ENCODE measurements around the gene WNT3A.
"Not testable (repeated sequence)": the region's sequence is repeated elsewhere in the genome, so short reads cannot be mapped to it uniquely, and the experiment has no call there.

The WNT3A gene

GRCh38 chr1:228013131-228013934 lies 6.5 kb downstream of the WNT3A start:
- no peak for DNase-seq

GRCh38 chr1:228013935-228014930 lies 7.4 kb downstream of the WNT3A start:
- DNase-seq: no peak

DNA sequence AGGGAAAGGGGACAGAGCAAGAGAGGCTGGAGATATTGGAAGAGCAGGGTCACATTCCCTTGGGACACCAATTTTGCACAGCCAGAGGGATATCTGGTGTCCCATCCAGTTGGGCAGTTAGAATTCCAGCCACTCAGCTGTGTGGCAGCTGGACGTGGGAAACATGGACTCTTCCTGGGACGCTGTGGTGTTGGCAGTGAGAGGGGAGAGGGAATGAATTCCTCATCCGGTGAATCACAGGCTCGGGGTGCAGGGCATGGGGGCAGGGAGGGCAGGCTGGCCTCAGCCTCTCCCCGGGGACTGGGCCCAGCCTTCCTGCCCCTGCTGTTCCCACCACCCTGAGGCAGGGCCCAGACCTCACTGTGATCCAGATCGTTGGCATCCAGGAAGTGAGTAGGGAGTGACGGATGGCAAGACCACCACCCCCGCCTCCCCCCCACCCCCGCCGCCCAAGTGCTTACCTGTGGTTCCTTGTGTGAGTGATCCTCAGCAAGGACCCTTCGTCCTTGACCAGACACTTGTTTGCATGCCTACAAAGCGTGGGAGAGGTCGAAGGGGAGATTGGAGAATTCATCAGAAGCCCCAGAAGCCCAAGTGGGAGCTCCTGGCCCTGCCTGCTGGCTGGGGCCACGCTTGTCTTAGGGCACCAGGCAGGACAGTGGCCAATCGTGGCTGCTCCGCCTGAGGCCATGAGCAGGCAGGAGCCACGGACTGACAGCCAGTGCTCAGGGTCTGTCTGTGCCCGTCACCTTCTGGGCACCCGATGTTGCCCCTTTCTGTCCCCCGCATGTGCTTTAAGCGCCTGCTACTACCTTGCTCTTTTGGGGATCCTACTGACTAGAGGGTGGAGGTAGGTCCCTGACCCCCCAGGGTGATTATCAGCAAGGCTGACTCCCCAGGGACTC lies 8.7 kb downstream of the WNT3A start:
- DNase-seq: no peak

- DNase-seq: no peak
These were observed 9.3 kb downstream of the WNT3A start for GRCh38 chr1:228016181-228016510.

DNA sequence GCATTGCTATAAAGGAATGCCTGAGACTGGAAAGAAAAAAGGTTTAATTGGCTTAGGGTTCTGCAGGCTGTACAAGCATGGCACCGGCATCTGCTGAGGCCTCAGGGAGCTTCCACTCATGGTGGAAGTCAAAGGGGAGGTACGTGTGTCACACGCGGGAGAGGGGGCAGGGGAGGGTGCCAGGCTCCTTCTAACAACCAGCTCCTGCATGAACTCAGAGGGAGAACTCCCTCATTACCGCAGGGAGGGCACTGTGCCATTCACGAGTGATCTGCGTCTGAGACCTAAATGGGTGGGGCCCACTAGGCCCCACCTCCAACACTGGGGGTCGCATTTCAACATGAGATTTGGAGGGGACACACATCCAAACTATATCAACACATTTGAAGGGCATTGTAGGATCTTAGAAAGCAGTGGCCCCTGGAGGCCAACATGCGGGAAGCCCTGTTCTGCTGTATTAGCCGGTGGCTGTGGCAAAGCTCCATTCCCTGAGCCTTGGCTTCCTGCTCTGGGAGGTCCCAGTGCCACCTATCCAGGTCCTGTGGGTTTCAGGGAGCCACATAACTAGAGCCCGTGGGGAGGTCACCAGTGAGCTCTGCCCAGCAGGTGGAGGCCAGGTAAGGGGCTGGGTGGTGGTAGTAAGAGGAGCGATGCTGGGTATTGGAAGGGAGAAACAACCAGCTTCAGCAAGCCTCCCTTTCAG lies 10.0 kb downstream of the WNT3A start:
- no peak for DNase-seq

GRCh38 chr1:228017356-228018124 lies 10.7 kb downstream of the WNT3A start:
- DNase-seq: no peak

DNA sequence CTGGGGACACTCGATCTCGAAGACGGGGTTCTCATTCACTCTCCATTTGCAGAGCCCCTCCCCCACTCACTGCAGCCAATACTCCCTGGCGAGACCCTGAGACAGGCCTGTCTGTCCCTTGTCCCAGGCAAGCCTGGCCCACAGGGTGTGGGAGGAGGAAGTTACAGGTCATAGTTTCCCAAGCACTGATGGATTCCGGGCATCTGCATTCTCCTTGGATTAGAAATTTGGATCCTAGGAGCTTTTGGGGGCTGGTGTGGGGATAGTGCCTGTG lies 11.3 kb downstream of the WNT3A start:
- DNase-seq: no peak

GRCh38 chr1:228018961-228019721 lies 12.3 kb downstream of the WNT3A start:
- DNase-seq: no peak

- DNase-seq: not testable (repeated sequence)
These were observed 12.9 kb downstream of the WNT3A start for GRCh38 chr1:228019722-228020083.

DNA sequence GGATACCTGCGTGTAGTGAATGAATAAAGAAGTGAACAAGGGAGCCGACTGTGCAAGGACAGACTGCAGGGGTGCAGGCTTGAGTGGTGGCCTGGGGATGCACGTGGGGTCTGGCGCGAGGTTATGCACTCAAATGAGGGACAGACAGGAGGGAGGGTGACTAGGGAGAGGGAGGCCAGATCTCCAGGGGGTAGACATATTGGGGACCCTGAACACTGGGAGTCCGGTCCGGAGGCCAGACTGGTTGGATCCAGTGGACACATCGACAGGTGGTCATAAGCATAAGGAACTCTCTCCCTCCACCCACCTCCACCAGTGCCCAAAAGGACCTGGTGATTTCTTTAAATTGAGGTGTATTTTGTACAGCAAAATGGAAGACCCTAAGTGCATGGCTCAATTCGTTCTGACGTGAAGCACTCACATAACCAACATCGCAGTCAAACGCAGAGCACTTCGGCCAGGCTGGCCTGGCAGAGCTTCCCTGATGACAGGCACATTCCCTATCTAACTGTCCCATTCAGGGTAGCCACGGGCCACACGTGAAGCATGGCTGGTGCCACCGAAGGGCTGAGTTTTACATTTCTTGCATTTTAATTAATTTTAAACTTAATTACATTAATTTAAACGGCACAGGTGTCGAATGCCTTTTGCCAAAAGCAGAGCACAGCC lies 14.0 kb downstream of the WNT3A start:
- no peak for DNase-seq

DNA sequence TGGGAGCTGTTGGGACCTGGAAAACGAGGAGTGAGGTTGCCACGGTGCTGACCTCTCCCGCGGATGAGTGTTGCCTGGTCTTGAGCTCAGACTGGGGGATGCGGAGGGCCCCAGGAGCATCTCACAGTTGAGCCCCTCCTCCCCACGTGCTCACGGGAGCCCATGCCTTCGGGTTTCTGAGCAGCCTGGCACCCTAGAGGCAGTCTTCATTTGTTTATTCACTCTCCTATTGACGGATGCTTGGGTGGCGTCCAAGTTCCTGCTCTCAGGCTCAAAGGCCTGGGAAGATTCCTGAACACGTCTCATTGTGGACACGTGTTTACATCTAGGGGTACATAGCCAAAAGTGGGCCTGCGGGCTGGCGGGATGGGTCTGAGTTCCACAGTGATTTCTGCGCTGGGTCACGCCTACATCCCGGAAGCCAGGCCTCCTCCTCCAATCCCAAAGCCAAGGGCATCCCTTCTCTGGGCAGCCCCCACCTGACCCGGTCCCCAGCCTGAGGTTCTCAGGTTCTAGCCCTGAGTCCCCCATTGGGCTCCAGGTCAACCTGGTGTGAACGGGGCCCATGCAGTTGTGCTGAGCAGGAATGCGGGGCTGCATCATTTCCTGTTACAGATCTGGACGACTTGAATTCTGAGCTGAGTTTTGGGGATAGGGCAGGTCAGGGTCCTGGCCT lies 14.7 kb downstream of the WNT3A start:
- no peak for DNase-seq

DNA sequence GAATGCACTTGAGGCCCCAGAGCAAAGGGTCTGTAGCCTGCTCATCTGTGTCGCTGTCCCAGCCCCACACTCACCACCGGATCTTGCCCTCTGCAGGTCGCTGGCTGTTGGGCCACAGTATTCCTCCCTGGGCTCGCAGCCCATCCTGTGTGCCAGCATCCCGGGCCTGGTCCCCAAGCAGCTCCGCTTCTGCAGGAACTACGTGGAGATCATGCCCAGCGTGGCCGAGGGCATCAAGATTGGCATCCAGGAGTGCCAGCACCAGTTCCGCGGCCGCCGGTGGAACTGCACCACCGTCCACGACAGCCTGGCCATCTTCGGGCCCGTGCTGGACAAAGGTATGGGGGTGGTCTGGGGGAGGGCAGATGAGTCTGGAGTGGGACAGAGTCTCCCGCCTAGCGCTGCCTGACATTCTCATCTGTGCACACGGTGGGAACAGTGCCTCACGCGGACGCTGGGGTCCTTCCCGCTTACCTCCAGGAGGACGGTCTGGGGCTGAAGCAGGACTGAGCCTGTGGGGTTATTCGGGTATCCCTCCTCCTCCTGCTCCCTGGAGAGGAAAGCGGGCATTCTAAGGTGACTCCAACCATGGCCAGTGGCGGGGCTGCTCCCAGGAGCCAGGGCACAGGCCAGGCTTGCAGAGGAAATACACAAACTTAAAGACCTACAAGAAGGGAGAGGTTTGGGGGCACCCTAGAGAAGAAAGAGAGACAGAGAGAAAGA lies 15.9 kb downstream of the WNT3A start:
- no peak for DNase-seq

- no peak for DNase-seq
These were observed 16.5 kb downstream of the WNT3A start for GRCh38 chr1:228023294-228023639.

GRCh38 chr1:228029281-228029680 lies 22.5 kb downstream of the WNT3A start:
- no peak for DNase-seq

DNA sequence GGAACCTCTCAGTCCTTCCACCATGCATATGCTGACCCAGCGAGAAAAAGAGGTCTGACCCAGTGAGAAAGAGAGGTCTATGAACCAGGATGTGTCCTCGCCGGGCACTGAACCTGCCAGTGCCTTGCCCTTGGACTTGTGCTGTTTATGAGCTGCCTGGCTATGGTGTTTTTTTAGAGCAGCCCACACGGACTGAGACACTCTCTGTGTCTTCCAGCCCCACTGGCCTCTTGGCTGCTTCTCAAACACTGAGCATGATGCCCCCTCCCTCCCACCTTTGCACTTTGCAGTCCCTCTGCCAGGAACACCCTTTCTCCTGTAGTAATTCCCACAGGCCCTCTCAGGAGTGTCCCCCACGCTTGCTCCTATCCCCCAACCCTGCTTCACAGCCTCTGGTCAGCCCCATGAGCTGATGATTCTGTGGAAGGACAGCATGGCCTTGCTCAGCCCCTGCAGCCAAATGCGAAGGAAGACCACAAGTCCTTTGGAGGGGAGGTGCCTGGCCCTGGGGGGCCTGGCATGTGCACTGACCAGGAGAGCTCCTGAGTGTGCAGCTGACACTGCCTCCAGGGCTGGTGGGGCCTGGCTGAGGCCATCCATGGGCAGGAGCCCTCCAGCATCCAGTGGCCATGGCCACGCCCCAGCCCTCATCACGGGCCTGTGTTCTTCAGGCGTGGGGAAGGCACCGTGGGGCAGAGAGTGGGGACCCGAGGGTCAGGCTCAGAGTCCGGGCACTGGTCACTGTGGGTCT lies 23.8 kb downstream of the WNT3A start:
- DNase-seq: no peak

DNA sequence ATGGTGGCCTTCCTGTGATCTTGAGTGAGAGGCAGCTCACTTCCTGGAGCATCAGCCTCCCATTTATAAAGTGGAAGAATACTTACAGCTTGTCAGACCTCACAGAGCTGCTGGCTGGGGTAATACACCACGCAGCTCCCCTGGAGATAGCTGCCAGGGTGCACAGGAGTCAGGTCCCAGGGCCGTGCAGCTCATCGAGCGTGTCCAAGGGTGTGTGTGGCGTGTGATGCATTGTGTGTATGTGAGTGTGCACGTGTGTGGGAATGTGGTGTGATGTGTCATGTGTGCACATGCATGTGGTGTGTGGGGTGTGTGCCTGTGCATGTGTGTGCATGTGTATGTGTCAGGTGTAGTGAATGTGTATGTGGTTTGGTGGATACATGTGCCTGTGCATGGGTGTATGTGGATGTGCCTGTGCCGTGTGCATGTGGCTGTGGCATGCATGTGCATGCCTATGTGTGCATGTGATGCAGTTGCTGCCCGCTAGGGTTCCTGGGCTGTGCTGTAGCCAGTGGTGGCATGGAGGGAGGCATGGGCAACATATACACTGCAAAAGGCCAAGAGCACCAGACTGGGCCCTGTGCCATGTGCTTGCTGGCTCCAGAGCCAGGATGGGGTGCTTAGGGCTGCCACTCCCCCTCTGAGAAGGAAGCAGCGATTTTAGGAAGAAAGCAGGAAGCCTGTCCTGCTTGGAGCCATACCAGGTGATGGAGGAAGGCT lies 24.6 kb downstream of the WNT3A start:
- DNase-seq: no peak

DNA sequence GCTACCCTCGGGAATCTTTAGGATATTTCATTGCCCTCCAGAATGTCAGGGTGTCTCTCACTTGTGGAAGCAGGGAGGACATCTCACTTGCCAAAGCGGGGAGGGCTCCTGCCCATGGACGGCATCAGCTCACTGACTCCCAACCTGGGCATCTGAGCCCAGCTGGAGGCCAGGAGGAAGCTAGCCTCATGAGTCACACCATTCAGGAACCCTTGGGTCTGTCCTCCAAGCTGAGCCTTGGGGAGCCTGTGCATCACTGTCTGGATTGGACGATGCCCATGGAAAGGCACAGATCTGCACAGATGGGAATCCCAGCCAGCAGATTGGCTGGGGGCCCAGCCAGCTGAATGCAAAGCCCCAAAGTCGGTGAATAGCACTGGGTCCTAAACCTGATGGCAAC lies 25.2 kb downstream of the WNT3A start:
- DNase-seq: no peak

DNA sequence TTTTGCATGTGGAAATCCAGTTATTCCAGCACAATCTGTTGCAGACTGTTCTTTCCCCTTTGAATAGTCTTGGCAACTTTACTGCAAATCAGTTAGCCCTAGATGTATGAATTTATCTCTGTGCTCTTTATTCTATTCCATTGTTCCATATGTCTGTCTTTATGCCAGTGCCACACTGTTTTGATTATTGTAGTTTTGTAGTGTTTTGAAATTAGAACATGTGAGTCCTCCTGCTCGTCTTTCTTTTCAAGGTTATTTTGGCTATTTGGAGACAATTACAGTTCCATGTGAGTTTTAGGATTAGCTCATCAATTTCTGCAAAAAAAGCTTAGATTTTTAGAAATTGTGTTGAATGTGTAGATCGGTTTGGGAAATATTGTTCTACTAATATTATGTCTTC lies 26.6 kb downstream of the WNT3A start:
- no peak for DNase-seq
